ENCODE measurements around the gene TMBIM4. TPM values are rescaled to one million over a fixed set of nuclear protein-coding genes. Genes with fewer than 3 reads are reported as not detected.
A peak's percentile ranks its signal among the peaks of the same experiment; 100 is the strongest.

TMBIM4 gene
- polyA plus RNA-seq, 6 donors from 2014 or later = 368 to 703 (median 513) TPM

DNA sequence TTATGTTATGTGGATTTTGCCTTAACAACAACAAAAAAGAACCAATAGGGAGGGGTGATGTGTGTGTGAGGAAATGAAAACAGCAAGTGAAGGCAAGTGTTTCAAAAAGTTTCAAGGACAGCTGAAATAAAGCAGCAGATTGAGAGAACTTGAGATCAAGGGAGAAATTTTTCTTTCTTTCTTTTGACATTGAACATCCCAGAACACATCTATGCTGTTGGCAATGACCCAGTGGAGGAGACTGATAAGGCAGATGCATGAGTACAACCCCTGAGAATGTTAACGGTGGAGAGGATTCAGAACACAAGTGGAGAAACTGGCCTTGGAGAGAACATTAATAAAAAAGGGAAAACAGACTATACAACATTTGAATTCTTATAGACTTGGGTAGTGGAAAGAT is 42.1 kb downstream of the TMBIM4 start:
- Mint-ChIP-seq H3K27ac (peak overlapping the region in 1 of 6 donors; percentile 80), H3K36me3 (peaks cover 27 to 39% of the 10 kb centered on the region in 2 donors), H3K4me3 (peak overlapping the region in 4 of 8 donors; percentile 4 to 96 (median 34)), H3K9me3 (peaks cover 0 to 5% (median 0%) of the 10 kb centered on the region in 7 donors), H3K4me1 (peaks cover 39 to 66% (median 54%) of the 10 kb centered on the region in 3 donors), H3K27me3 (no peaks in the 10 kb centered on the region)
- DNase-seq (no peak), ATAC-seq (ENCODE audit: low read depth in 2 of 2) (no peak)

DNA sequence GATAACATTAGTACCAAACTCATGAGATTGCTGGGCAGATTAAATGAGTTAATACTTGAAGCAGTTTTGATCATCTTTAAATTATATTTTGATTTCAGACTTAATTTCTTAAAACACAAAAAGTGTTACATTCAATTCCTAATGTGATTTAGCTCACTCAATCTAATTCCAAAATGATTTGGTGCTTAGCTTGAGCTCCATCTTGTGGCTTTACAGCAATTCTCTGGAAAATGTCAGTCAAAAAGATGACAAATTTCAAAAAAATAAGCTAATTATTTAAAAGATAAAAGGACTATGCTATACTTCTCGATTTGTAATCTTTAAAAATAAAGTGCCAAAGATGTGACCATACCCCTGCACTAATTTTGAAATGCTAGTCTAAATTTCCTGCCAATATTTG is 49.3 kb downstream of the TMBIM4 start:
- DNase-seq = no peak
- Mint-ChIP-seq H3K36me3 (peaks cover 18 to 22% of the 10 kb centered on the region in 2 donors), H3K27ac (no peak overlapping the region), H3K27me3 (no peaks in the 10 kb centered on the region), H3K9me3 (no peaks in the 10 kb centered on the region), H3K4me1 (peaks cover 11 to 13% (median 13%) of the 10 kb centered on the region in 3 donors), H3K4me3 (no peak overlapping the region)
- ATAC-seq (ENCODE audit: low read depth in 2 of 2) = no peak

DNA sequence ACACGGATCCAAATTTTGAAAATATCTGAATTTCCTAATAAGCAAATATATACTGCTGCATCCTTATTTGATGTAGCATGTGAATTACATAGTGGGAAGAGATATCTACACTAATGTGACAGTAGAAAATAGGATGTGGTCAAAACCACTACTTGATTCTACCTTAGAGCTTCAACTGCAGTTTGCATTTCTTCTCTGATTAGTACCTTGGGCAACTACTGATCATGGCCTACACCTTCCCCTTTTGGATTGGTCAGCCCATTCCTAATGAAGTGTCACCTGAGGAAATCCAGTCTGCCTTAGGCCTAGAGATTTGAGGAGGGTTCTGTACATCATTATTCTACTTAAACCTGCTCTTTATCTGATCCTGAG is 49.9 kb downstream of the TMBIM4 start:
- Mint-ChIP-seq H3K27me3 (no peaks in the 10 kb centered on the region), H3K36me3 (peaks cover 12 to 21% of the 10 kb centered on the region in 2 donors), H3K9me3 (no peaks in the 10 kb centered on the region), H3K27ac (peak overlapping the region in 1 of 6 donors; percentile 3), H3K4me1 (peaks cover 5 to 9% (median 6%) of the 10 kb centered on the region in 3 donors), H3K4me3 (no peak overlapping the region)
- ATAC-seq (ENCODE audit: low read depth in 2 of 2) = no peak
- no peak for DNase-seq

DNA sequence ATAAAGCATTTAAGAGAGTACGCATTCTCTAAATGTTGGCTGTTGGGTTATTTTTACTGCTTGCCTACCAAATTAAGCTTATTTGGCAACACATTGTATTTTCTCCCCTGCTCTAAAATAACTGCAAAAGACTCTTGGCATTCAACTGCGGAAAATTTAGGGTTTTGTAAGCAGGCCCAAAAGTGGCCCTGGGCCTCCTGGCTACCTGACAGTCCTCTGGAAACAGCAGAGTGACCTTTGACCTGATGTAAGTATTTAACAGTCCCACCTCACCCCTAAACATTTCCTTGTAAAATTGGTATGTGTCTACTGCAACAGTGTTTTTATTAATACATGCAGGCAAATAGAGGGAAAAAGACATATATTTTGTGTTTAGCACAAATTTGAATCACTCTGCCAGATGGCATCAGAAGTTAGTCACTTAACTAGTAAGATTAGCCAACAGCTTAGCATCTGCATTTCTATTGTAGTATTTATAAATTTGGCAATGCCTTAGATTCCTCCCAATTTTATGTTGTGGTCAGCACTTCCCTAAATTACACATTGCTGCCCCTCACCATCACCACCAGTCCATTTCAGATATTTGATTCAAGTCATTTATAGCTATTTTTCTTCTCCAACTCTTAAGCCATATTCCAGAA is 50.4 kb downstream of the TMBIM4 start:
- Mint-ChIP-seq H3K27me3 (peaks cover 0 to under 1% (median 0%) of the 10 kb centered on the region in 3 donors), H3K27ac (peak overlapping the region in 1 of 6 donors; percentile 3), H3K9me3 (no peaks in the 10 kb centered on the region), H3K4me1 (peaks cover 4% of the 10 kb centered on the region in 3 donors), H3K4me3 (no peak overlapping the region), H3K36me3 (peaks cover 9 to 19% of the 10 kb centered on the region in 2 donors)
- DNase-seq (no peak), ATAC-seq (ENCODE audit: low read depth in 2 of 2) (no peak)

DNA sequence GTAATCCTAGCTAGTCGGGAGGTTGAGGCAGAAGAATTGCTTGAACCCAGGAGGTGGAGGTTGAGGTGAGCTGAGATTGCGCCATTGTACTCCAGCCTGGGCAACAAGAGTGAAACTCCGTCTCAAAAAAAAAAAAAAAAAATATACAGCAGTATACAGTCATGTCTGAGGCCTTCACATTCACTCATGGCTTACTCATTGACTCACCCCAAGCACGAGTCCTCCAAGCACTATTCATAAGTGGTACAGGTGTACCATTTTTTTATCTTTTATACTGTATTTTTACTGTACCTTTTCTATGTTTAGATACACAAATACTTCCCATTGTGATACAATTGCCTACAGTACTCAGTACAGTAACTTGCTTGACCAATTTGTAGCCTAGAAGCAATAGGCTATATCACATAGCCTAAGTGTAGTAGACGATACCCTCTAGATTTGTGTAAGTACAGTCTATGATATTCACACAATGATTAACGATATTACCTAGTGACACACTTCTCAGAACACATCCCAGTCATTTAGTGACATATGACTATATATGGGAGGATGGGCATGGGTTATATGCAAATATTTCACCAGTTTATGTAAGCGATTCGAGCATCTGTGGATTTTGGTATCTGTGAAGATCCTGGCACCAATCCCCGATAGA is 51.4 kb downstream of the TMBIM4 start:
- no peaks in the 10 kb centered on the region for H3K9me3 Mint-ChIP-seq
- peak overlapping the region in 1 of 6 donors; percentile 80 for H3K27ac Mint-ChIP-seq
- peaks cover 0 to 9% of the 10 kb centered on the region in 2 donors for H3K36me3 Mint-ChIP-seq
- H3K4me3 Mint-ChIP-seq = no peak overlapping the region
- H3K4me1 Mint-ChIP-seq = peaks cover 0 to 10% (median 4%) of the 10 kb centered on the region in 3 donors
- H3K27me3 Mint-ChIP-seq = peaks cover 0 to 5% (median 0%) of the 10 kb centered on the region in 3 donors
- ATAC-seq (ENCODE audit: low read depth in 2 of 2) (no peak), DNase-seq (no peak)

DNA sequence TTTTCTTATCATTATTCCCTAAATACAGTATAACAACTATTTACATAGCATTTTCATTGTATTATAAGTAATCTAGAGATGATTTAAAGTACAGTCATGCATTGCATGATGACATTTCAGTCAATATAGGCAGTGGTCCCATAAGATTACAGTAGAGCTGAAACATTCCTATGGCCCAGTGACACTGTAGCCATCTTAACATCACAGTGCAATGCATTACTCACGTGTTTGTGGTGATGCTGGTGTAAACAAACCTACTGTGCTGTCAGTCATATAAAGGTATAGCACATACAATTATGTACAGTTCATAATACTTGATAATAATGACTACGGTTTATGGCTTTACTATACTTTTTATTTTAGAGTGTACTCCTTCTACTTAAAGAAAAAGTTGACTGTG is 52.6 kb downstream of the TMBIM4 start:
- peaks cover 0 to 10% (median 4%) of the 10 kb centered on the region in 3 donors for H3K4me1 Mint-ChIP-seq
- no peak overlapping the region for H3K4me3 Mint-ChIP-seq
- H3K27ac Mint-ChIP-seq = no peak overlapping the region
- ATAC-seq (ENCODE audit: low read depth in 2 of 2) (no peak), DNase-seq (no peak)
- no peaks in the 10 kb centered on the region for H3K9me3 Mint-ChIP-seq
- H3K36me3 Mint-ChIP-seq = peaks cover 0 to 4% of the 10 kb centered on the region in 2 donors
- peaks cover 0 to 5% (median 0%) of the 10 kb centered on the region in 3 donors for H3K27me3 Mint-ChIP-seq

DNA sequence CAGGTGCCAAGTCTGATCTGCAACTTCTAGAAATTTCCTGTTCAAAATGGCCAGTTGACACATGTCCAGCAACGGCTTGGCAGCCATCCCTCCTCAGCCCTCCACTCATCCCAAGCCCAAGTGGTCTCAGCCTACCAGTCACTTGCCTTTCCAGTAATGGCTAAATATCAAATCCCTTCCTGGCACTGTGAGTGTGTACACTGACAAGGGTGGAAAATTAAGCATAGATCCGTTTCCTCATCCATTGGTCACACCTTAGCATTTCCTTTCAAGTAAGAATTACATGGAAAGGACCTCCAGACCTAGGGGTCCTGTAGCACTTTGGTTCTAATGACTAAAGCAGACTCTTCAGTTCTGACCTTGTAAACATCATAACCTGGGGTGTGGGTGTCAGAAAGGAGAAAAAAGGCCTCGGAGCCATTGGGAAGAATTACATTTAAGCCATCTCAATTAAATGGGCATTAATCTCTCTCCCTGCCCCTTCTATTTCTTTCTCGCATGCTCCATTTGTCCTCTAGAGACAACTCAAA is 54.7 kb downstream of the TMBIM4 start:
- H3K9me3 Mint-ChIP-seq = no peaks in the 10 kb centered on the region

DNA sequence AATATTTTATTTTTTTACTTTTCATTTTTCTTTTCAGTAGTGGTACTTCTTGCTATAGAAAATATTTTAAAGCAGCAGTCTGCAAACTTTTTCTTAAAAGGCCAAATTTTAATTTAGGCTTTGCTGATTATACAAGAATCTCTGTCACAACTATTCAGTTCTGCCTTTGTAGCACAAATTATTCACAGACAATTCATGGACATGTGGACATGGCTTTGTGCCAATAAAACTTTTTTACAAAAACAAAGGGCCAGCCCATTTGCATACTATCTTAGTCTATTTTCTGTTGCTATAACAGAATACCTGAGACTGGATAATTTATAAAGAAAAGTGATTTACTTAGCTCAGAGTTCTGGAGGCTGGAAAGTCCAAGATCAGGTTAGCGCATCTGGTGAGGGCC is 56.3 kb downstream of the TMBIM4 start:
- H3K4me1 Mint-ChIP-seq = peaks cover 0 to 6% (median 0%) of the 10 kb centered on the region in 3 donors
- peaks cover 0 to 5% (median 0%) of the 10 kb centered on the region in 3 donors for H3K27me3 Mint-ChIP-seq
- H3K4me3 Mint-ChIP-seq = no peak overlapping the region
- ATAC-seq (ENCODE audit: low read depth in 2 of 2) = no peak
- H3K9me3 Mint-ChIP-seq = no peaks in the 10 kb centered on the region
- DNase-seq = no peak
- no peaks in the 10 kb centered on the region for H3K36me3 Mint-ChIP-seq
- H3K27ac Mint-ChIP-seq = no peak overlapping the region

More for the DNA sequence above, 54.7 kb downstream of the TMBIM4 start:
- ATAC-seq (ENCODE audit: low read depth in 2 of 2) (no peak), DNase-seq (no peak)
- Mint-ChIP-seq H3K4me3 (no peak overlapping the region), H3K27me3 (peaks cover 0 to 5% (median 0%) of the 10 kb centered on the region in 3 donors), H3K4me1 (peaks cover 0 to 10% (median 4%) of the 10 kb centered on the region in 3 donors), H3K27ac (no peak overlapping the region), H3K36me3 (no peaks in the 10 kb centered on the region)

DNA sequence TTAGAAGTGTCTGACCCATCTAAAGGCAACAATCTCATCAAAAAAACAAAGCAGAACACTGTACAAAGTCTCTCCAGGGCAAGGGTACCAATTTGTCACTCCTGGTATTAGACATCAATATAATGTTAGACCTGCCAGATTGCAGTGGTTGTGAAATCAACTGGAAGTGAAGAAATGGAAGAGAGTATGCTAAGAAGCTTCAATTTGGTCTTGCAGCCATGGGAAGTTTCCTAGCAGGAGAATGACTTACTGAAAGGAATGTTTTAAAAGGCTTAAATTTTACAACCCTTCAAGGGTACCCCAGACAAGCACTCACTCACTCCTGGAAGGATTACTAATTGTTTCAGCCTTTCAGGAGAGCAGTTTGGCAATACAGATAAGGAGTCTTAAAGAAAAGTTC is 58.2 kb downstream of the TMBIM4 start:
- Mint-ChIP-seq H3K4me1 (peaks cover 0 to 8% (median 6%) of the 10 kb centered on the region in 3 donors), H3K36me3 (no peaks in the 10 kb centered on the region), H3K9me3 (no peaks in the 10 kb centered on the region), H3K27me3 (peaks cover 0 to 5% (median 0%) of the 10 kb centered on the region in 3 donors), H3K27ac (no peak overlapping the region), H3K4me3 (no peak overlapping the region)
- DNase-seq (no peak), ATAC-seq (ENCODE audit: low read depth in 2 of 2) (no peak)

DNA sequence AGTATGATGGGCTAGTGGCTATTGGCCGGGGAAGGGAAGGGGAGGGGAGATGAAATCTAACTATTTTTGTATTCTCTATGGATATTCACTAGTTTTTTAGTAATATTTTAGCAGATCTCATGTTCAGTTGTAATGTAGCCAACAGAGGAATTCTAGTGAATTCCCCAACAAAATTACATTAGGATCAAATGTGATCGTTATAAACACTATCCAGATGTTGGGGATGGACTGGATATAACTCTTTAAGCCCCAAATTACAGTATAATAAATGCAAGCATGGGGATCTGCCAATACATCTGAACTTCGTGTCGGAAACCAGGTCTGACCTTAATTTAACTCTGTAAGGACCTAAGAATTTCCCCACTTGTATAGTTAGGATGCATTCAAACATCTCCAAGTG is 60.7 kb downstream of the TMBIM4 start:
- ATAC-seq (ENCODE audit: low read depth in 2 of 2) (no peak), DNase-seq (no peak)
- Mint-ChIP-seq H3K9me3 (no peaks in the 10 kb centered on the region), H3K4me3 (no peak overlapping the region), H3K27me3 (peaks cover 8 to 12% (median 10%) of the 10 kb centered on the region in 3 donors), H3K4me1 (peaks cover 0 to 8% (median 2%) of the 10 kb centered on the region in 3 donors), H3K27ac (no peak overlapping the region), H3K36me3 (no peaks in the 10 kb centered on the region)

DNA sequence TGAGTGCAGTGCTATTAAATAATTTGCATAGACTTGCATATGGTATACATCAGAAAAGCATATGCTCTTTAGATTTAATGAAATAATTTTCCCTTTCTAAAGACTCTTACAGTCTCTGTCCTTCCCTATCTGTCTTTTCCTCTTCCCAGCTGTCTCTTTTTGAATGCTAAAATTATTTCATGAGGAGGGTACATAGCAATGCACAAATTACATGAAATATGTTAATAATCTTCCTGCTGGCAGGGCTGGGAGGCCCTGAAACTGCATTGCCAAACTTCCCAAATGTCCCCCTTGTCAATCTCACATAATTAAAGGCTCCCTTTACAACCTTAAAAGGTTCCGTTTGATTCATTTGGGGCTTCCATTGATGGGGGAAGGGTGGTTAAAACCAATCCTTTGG is 61.4 kb downstream of the TMBIM4 start:
- Mint-ChIP-seq H3K4me1 (peaks cover 0 to 8% (median 0%) of the 10 kb centered on the region in 3 donors), H3K36me3 (no peaks in the 10 kb centered on the region), H3K27ac (no peak overlapping the region), H3K9me3 (no peaks in the 10 kb centered on the region), H3K27me3 (peaks cover 9 to 12% (median 9%) of the 10 kb centered on the region in 3 donors), H3K4me3 (no peak overlapping the region)
- DNase-seq (no peak), ATAC-seq (ENCODE audit: low read depth in 2 of 2) (no peak)

DNA sequence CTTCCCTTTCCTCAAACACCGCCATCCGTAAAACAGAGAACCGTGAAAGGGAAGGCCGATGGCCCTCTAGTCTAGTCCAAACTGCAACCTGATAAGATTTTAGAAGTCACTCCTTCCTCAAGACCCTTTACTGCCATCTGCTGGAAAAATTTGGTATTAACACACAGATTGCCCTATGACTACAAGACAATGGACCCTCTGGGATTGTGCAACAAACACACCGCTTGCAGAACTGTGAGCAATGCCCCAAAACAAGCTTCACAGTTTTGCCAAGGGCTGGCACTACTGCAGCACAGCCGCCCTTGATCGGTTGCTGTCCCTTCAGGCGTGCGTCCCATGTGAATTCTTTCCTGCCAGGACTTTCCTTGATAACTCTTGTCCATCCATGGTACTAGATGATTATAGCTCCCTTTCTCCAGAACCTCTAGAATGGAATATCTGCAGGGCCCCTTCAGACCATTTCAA is 62.3 kb downstream of the TMBIM4 start:
- H3K4me3 Mint-ChIP-seq = no peak overlapping the region
- H3K9me3 Mint-ChIP-seq = no peaks in the 10 kb centered on the region
- peaks cover 15 to 18% (median 17%) of the 10 kb centered on the region in 3 donors for H3K27me3 Mint-ChIP-seq
- no peaks in the 10 kb centered on the region for H3K36me3 Mint-ChIP-seq
- H3K4me1 Mint-ChIP-seq = peaks cover 0 to 8% (median 0%) of the 10 kb centered on the region in 3 donors
- DNase-seq = peak; percentile 63
- ATAC-seq (ENCODE audit: low read depth in 2 of 2) = peak; percentile 64 to 84
- peak overlapping the region in 1 of 6 donors; percentile 9 for H3K27ac Mint-ChIP-seq

DNA sequence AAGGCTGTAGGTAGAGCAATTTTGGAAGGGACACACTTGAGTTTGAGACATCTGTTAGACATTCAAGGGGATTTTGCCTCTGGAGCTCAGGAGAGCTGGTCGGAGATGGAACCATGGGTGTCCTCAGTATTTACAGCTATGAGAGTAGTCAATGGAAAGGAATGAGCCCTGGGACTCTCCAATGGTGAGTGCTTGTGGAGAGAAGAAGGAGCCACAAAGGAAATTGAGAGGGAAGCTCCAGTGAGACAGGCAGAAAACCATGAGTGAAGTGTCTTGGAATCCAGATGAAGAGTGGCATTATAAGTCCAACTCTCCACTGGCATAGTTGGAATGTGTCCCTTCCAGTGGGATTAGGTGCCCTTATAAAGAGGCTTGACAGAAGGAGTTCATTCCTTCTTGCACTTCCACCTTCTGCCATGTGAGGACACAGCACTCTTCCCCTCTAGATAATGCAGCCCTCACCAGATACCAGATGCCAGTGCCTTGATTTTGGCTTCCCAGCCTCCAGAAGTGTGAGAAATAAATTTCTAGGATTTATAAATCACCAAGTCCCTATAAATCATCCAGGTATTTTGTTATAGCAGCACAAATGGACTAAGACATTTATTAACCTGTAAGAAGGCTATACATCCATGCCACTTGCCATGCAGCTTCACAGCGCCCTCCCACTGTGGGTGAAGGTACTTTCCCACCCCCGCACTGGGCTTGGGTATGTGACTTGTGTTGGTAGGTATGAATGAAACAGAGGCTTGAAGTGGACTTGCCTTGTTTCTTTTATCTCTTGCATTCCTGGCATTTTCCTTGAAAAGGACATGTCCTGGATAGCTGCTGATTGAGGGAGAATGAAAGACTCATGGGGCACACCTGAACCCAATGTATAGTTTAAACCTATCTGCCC is 66.5 kb downstream of the TMBIM4 start:
- peak overlapping the region in 1 of 6 donors; percentile 16 for H3K27ac Mint-ChIP-seq
- H3K36me3 Mint-ChIP-seq = no peaks in the 10 kb centered on the region
- no peak for ATAC-seq (ENCODE audit: low read depth in 2 of 2)
- H3K4me3 Mint-ChIP-seq = no peak overlapping the region
- peaks cover 0 to 8% (median 0%) of the 10 kb centered on the region in 3 donors for H3K4me1 Mint-ChIP-seq
- no peak for DNase-seq
- peaks cover 0 to 10% (median 6%) of the 10 kb centered on the region in 7 donors for H3K9me3 Mint-ChIP-seq
- peaks cover 28 to 37% (median 36%) of the 10 kb centered on the region in 3 donors for H3K27me3 Mint-ChIP-seq
